AG04449 (cell line): Measurements from ENCODE around the gene EPB41L3.

Experiments used
- CTCF ChIA-PET: fragments of 350-600 bp; formaldehyde crosslinking; extraction: SDS; loops from one replicate; lab custom pipeline; 2021; ENCODE audit warnings: antibody characterized with exemption; lab: Yijun Ruan, JAX
- POLR2A ChIA-PET: fragments of 400-600, 350-600 bp; formaldehyde crosslinking; extraction: SDS; loops from one replicate; lab custom pipeline; 2020; ENCODE audit warnings: antibody characterized with exemption, inconsistent platforms; lab: Yijun Ruan, JAX
- DNase-seq: peaks from one replicate; pipeline ENCODE4 v3.0.0-alpha.2; 2010; ENCODE audit warnings: low read depth, low spot score
- H3K4me3 ChIP-seq: 2 replicates; pipeline ENCODE4 v1.5.1; 2011; ENCODE audit warnings: low read depth, mild to moderate bottlenecking, control low read depth, low read length
- TF ChIP-seq, protein P1 (sequence below): IDR thresholded peaks from one replicate; pipeline ENCODE4 v1.5.1; 2011; ENCODE audit warnings: mild to moderate bottlenecking, moderate library complexity, low read length, control low read depth, inconsistent platforms; ENCODE audit not compliant: insufficient read depth; ENCODE audit errors: missing control alignments

Gene EPB41L3

GRCh38 chr18:5456577-5457461 is 87.0 kb downstream of the EPB41L3 start:
- DNase-seq: no peak
- H3K4me3 ChIP-seq: peak overlapping the region; percentile 31
- POLR2A ChIA-PET: no interaction called here
- TF ChIP-seq, protein P1, sequence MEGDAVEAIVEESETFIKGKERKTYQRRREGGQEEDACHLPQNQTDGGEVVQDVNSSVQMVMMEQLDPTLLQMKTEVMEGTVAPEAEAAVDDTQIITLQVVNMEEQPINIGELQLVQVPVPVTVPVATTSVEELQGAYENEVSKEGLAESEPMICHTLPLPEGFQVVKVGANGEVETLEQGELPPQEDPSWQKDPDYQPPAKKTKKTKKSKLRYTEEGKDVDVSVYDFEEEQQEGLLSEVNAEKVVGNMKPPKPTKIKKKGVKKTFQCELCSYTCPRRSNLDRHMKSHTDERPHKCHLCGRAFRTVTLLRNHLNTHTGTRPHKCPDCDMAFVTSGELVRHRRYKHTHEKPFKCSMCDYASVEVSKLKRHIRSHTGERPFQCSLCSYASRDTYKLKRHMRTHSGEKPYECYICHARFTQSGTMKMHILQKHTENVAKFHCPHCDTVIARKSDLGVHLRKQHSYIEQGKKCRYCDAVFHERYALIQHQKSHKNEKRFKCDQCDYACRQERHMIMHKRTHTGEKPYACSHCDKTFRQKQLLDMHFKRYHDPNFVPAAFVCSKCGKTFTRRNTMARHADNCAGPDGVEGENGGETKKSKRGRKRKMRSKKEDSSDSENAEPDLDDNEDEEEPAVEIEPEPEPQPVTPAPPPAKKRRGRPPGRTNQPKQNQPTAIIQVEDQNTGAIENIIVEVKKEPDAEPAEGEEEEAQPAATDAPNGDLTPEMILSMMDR: no peak
- CTCF ChIA-PET: interaction anchor here (0.8 kb wide), 1 partner anchor 90 kb away, joined by 4 read pairs; no protein-coding TSS in a partner anchor

- no peak overlapping the region for H3K4me3 ChIP-seq
- TF ChIP-seq, protein P1: no peak
- ChIA-PET CTCF (no interaction called here), POLR2A (no interaction called here)
- peak; percentile 37 for DNase-seq
Observed at GRCh38 chr18:5455674-5456073, 88.1 kb downstream of the EPB41L3 start.

- ChIA-PET POLR2A (no interaction called here), CTCF (no interaction called here)
- TF ChIP-seq, protein P1: no peak
- H3K4me3 ChIP-seq: no peak overlapping the region
- no peak for DNase-seq
Observed at GRCh38 chr18:5452943-5453443, 90.8 kb downstream of the EPB41L3 start.

- ChIA-PET CTCF (no interaction called here), POLR2A (no interaction called here)
- no peak overlapping the region for H3K4me3 ChIP-seq
- TF ChIP-seq, protein P1: no peak
- no peak for DNase-seq
Observed at GRCh38 chr18:5451871-5452270, 91.9 kb downstream of the EPB41L3 start.

GRCh38 chr18:5451150-5451549 is 92.6 kb downstream of the EPB41L3 start:
- TF ChIP-seq, protein P1: no peak
- H3K4me3 ChIP-seq: no peak overlapping the region
- POLR2A ChIA-PET: no interaction called here
- DNase-seq: no peak
- CTCF ChIA-PET: no interaction called here

DNA sequence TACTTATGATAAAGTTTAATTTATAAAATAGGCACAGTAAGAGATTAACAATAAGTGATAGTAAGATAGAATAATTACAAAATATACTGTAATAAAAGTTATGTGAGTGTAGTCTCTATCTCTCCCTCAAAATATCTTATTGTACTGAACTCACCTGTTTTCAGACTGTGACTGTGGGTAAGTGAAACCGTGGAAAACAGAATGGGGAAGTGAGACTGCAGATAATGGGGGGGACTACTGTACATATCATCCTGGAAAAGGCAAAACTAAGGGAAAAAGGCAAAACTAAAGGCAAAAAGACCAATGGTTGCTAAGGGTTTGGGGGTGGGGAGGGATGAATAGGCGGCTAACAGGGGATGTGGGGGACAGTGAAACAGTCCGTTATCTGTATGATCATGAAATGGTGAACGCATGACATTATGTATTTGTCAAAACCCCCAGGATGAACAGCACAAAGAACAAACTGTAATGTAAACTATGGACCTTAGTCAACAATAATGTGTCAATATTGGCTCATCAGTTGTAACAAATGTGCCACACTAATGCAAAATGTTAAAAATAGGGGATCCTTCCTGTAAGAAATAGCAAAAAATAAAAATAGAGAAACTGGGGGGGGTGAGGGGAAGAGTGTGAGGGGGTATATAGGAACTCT is 93.8 kb downstream of the EPB41L3 start:
- POLR2A ChIA-PET: no interaction called here
- no peak overlapping the region for H3K4me3 ChIP-seq
- CTCF ChIA-PET: no interaction called here

More for the DNA sequence above, 93.8 kb downstream of the EPB41L3 start:
- TF ChIP-seq, protein P1: no peak
- no peak for DNase-seq
